ENCODE data around the gene PCP2. TPM values are rescaled to one million over a fixed set of nuclear protein-coding genes. Genes with fewer than 3 reads are reported as not detected.
A peak's percentile ranks its signal among the peaks of the same experiment; 100 is the strongest.

The PCP2 gene
- total RNA-seq, 1 experiment from 2014 or later: not detected

DNA sequence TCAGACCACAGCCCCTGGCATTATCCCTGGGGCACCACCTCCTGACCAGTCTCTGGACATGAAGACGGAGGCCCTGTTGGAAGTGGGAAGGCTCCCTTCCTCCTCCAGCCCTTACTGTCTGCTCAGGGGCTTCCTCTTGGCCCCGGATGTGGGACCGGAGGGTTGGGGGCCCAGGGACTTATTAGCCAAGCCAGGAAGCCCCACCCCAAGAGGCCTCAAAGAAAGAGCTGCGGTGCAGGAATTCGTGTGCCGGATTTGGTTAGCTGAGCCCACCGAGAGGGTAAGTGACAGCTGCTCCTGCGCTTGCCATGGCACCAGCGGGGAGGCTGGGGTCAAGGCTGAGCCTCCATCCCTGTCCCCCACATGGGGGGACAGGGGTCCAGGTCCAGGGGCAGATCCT is 35.3 kb upstream of the PCP2 start, which contains the start of gene RETN:
TSS of gene RETN (plus strand) at position 208 of the 400 bp plus-strand sequence. CDS start 278 bp downstream, outside the sequence.
- no peak for DNase-seq (ENCODE audit: low read depth, low spot score)
- in situ Hi-C loops (cut with HindIII; ENCODE audit: low pct_unique_long_range_greater_than_20kb, low sequenced_read_pairs): no loop called here

DNA sequence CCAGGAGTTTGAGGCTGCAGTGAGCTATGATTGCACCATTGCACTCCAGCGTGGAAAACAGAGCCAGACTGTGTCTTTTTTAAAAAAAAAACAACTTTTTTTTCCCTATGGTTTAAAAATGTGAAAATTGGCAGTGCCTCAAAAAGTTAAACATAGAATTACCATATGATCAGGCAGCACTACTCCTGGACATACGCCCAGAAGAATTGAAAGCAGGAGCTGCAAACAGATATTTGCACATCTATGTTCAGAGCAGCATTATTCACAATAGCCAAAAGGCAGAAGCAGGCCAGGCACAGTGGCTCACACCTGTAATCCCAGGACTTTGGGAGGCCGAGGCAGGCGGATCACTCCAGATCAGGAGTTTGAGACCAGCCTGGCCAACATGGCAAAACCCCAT is 31.6 kb upstream of the PCP2 start:
- DNase-seq (ENCODE audit: low read depth, low spot score): peak; percentile 30
- in situ Hi-C loops (cut with HindIII; ENCODE audit: low pct_unique_long_range_greater_than_20kb, low sequenced_read_pairs): no loop called here

DNA sequence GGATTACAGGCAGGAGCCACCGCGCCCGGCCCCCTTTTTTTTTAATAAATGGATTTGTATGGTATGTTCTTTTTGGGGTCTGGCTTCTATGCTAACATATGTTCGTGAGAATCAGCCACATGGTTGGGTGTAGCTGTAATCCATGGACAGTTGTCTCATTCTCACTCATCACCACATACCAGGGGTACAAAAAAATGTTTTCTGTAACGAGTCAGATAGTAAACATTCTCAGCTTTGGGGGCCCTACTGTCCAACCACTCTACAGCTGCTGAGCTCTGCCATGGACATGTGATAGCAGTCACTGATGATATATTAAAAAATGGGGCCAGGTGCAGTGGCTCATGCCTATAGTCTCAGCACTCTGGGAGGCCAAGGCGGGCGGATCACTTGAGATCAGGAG is 30.2 kb upstream of the PCP2 start:
- in situ Hi-C loops (cut with HindIII; ENCODE audit: low pct_unique_long_range_greater_than_20kb, low sequenced_read_pairs): no loop called here
- no peak for DNase-seq (ENCODE audit: low read depth, low spot score)

DNA sequence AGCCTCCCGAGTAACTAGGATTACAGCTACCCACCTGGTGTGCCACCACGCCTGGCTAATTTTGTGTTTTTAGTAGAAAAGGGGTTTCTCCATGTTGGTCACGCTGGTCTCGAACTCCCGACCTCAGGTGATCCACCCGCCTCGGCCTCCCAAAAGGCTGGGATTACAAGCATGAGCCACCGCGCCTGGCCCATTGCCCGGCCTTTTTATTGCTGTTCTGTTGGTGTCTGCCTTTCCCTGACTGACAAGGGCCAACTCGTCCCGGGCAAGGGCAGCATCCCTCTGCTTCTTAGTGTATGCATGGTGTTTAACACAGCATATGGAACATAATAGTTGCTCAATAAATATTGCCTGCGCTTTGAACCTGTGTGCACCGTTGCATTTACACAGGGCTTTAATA is 29.1 kb upstream of the PCP2 start:
- in situ Hi-C loops (cut with HindIII; ENCODE audit: low pct_unique_long_range_greater_than_20kb, low sequenced_read_pairs): no loop called here
- DNase-seq (ENCODE audit: low read depth, low spot score): no peak

DNA sequence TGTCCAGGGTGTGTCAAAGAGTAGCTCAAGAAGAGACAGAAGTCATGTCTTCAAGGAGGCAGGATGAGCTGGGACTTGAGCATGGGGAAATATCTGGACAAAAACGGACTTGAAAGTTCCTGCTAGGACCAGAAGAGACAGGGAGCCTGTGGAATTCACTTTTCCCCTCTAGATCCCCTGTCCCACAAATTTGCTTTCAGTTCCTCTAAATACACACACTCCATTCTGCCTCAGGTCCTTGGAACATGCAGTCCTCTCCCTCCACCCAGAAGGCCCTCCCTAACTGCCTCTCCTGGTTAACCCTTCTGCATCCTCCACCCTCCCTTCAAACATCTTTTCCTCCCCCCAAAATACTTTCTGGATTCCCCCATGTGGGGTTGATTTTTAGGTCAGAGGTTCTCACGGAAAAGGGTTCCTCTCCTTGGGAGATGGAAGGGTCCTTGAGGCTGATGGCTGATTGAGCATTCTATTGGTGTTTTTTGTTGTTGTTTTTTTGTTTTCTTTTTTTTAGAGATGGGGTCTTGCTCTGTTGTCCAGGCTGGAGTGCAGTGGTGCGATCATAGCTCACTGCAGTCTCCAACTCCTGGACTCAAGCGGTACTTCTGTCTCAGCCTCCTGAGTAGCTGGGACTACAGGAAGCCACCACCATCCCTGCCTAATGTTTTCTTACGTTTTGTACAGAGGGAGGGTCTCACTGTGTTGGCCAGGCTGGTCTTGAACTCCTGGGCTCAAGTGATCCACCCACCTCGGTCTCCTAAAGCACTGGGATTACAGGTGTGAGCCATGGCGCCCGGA is 28.4 kb upstream of the PCP2 start:
- in situ Hi-C loops (cut with HindIII; ENCODE audit: low pct_unique_long_range_greater_than_20kb, low sequenced_read_pairs): no loop called here
- DNase-seq (ENCODE audit: low read depth, low spot score): no peak

DNA sequence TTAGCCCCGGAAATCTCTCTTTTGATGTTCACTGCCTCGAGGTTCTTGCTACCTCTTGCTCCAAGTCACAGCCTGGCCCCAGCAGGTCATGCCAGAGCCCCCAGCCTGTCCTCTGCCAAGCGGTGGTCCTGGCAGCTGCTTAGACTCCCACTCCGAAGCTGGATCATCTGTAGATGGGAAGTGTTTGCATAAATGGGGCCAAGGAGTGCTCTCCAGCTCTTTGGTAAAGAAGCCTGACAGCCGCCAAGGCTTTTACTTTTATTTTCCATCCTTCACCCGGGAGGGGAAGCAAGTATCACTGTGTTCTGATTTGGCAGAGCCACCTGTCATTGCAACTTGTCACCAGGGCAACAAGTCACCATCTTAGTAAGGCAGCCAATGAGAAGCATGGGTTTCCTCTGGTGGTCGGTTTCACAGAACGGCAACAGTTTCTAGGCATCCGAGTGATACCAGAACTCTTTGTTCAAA is 24.7 kb upstream of the PCP2 start:
- in situ Hi-C loops (cut with HindIII; ENCODE audit: low pct_unique_long_range_greater_than_20kb, low sequenced_read_pairs): no loop called here
- no peak for DNase-seq (ENCODE audit: low read depth, low spot score)

DNA sequence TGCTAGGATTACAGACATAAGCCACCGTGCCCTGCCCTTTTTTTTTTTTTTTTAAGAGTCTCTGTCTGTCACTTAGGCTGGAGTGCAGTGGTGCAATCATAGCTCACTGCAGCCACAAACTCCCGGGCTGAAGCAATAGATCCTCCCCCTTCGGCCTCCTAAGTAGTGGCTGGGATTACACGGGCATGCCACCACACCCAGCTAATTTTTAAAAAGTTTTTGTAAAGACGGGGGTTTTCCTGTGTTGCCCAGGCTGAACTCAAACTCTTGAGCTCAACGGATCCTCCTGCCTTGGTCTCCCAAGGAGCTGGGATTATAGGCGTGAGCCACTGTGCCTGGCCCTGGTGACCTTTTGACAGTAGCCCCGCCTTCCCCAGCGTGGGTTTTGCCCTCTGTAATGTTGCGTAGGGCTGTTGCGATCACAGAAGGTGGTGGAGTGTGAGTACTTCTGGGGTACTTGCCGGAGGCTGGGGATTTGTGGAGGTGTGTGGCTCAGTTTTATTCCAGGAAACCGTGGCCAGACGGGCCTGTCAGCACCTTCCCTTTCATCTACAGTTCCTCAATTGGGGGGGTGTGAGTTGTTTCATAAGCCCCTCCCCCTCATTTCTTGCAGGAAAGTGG is 23.7 kb upstream of the PCP2 start:
- DNase-seq (ENCODE audit: low read depth, low spot score): no peak
- in situ Hi-C loops (cut with HindIII; ENCODE audit: low pct_unique_long_range_greater_than_20kb, low sequenced_read_pairs): no loop called here

DNA sequence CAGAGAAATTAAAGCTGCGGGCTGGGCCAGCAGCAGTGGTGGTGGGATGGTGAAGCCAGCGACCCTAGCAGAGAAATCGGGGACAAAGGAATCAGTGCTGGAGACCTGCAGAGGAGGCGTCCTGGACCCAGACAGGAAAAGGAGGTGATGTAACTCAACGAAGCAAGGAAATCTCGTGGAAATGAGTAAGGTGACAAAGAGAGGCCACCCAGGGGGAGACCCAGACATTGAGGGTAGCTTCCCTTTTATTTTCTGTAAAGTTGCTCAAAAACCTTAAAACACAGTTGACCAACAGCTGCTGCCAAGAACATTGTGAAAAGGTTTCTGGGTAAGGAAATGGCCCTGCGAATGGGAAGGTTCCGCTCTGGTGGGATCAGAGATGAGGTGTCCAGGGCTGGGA is 22.1 kb upstream of the PCP2 start:
- in situ Hi-C loops (cut with HindIII; ENCODE audit: low pct_unique_long_range_greater_than_20kb, low sequenced_read_pairs): no loop called here

DNA sequence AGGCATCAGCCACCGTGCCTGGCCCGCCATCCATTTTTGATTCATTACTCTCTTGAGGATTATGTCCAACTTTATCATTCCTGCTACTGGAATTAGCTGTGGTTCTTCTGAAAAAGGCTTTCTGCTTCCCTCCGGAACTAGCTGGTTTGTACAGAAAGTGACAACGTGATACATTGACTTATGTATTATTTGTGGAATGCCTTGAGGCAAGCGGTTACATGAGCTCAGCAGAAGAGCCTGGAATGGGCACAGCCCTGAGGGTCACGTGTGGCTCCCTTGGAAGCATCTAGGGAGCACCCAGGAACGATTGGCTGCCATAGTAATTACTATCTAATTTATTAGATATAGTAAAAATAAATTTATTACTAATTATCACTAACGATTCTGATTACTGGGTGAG is 20.9 kb upstream of the PCP2 start:
- peak; percentile 75 for DNase-seq (ENCODE audit: low read depth, low spot score)
- in situ Hi-C loops (cut with HindIII; ENCODE audit: low pct_unique_long_range_greater_than_20kb, low sequenced_read_pairs): no loop called here

More for the DNA sequence above, 22.1 kb upstream of the PCP2 start:
- no peak for DNase-seq (ENCODE audit: low read depth, low spot score)

DNA sequence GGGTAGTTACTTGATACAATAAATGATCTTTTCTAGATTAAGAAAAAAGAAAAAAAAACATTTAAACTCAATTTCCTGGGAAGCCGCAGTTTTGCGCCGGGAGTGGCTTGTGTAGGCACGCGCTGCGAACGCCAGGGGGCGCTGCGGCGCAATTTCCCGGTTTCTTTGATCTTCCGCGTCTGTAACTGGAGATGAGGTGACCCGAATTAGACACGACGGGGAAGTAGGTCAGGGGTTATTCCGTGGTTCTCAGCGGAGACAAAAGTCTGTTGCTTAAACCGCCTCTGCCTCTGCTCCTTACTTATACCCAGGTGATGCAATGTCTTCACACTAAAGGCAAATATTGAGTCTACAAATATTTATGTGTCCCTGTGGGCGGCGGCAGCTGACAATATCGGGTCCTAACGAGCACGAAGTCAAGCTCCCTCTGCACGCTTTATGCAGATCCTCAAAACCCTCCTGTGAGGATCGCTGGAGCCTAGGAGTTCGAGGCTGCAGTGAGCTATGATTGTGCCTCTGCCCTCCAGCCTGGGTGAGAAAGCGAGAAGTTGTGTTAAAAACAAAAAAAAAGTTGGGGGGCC is 18.6 kb upstream of the PCP2 start:
- peak; percentile 59 for DNase-seq (ENCODE audit: low read depth, low spot score)
- in situ Hi-C loops (cut with HindIII; ENCODE audit: low pct_unique_long_range_greater_than_20kb, low sequenced_read_pairs): no loop called here

DNA sequence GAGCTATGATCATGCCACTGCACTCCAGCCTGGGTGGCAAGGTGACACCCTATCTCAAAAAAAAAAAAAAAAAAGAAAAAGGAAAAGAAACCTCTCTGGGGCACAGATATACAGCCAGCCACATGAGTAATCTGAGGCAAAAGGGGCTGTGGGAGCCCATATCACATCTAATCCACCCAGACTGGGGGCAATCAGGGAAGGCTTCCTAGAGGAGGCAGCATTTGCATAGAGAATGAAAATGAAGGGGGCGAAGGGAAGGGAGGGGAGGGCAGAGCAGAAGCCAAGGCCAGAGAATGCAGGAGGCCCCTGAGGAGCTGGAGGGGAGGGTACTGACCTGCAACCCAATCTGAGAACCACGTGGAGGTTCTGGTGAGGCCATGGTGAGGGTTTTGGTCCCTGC is 16.6 kb upstream of the PCP2 start:
- in situ Hi-C loops (cut with HindIII; ENCODE audit: low pct_unique_long_range_greater_than_20kb, low sequenced_read_pairs): no loop called here
- DNase-seq (ENCODE audit: low read depth, low spot score): no peak

DNA sequence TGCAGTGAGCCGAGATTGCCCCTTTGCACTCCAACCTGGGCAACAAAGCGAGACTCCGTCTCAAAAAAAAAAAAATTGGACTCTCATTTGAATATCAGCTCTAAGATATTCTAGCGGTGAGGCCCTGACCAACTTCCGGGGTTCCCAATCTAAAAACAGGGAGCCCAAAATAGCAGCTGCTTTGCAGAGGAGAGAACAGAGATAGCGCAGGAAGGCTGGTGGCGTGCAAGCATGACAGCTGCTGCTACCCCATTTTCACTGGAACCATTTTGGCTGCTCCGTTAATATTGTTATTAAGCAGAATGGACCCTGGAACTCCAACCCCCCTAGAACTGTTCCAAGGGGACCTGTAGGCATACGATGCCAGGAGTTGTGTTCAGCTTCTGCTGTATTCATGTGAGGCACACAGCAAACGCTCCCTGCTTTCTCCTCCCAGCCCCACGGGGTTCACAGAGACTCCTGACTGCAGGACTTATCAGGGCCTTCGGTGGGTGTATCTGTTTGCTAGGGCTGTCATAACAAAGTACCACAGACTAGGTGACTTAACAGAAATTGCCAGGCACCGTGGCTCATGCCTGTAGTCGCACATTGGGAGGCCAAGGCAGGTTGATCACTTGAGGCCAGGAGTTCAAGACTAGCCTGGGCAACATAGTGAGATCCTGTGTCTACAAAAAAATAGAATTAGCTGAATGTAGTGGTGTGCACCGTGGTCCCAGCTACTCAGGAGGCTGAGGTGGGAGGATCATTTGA is 14.9 kb upstream of the PCP2 start:
- in situ Hi-C loops (cut with HindIII; ENCODE audit: low pct_unique_long_range_greater_than_20kb, low sequenced_read_pairs): no loop called here
- no peak for DNase-seq (ENCODE audit: low read depth, low spot score)

DNA sequence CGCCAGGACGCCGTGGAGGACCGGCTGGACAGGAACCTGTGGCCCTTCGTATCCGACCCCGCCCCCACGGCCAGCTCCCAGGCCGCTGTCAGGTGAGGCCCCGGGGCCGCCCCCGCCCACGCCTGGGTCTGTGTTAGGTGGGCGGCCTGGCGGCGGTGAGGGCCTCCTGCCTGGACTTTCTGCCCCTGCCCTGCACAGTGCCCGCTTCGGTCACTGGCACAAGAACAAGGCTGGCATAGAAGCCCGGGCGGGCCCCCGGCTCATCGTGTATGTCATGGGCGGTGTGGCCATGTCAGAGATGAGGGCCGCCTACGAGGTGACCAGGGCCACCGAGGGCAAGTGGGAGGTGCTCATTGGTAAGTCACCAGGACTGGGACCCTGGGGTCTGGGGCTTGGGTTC is 13.6 kb upstream of the PCP2 start:
- in situ Hi-C loops (cut with HindIII; ENCODE audit: low pct_unique_long_range_greater_than_20kb, low sequenced_read_pairs): no loop called here
- DNase-seq (ENCODE audit: low read depth, low spot score): no peak

DNA sequence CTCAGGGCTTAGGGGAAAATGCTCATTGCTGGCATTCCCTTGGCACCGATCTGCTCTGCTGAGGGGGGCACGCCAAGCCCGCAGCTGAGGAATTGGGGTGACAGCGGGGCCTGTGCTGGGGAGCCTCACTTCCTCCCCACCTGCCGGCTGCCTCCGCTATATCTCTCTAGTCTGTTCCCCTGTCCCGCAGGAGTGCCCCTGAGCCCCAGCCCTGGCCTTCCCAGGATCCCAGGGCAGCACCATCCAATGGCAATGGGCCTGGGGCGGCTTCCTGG is 12.8 kb upstream of the PCP2 start:
- DNase-seq (ENCODE audit: low read depth, low spot score): no peak
- in situ Hi-C loops (cut with HindIII; ENCODE audit: low pct_unique_long_range_greater_than_20kb, low sequenced_read_pairs): no loop called here

DNA sequence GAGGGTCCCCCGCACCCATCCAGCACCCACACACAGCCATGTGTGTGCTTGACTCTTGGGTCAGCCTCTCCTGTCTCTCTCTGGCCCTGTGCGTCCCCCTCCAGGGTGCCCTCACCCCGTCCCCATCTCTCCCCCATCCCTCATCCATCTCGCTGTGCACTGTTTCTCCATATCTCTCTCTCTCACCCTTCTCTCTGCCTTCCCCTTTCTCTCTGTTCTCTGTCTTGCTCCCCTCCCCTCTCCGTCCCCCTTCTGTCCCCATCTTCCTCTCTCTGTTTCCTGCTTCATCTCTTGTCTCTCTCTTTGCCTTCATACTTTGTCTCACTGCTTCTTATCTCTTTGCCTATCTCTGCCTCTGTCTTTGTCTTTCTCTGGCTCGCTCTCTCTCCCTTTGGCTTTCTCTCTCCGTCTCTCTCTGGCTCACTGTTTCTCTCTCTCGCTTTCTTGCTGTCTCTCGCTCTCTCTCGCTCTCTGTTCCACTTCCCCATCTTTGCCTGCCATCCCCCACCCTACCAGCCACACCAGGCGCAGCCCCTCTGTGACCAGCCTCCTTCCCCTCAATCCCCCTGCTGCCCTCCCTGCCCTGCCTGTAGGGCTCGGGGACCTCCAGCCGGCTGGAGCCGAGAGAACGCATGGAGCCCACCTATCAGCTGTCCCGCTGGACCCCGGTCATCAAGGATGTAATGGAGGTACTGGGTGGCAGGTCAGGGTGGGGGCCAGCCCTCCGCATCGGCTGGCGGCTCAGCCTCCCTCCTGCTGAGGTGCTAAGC is 12.3 kb upstream of the PCP2 start:
- in situ Hi-C loops (cut with HindIII; ENCODE audit: low pct_unique_long_range_greater_than_20kb, low sequenced_read_pairs): no loop called here
- DNase-seq (ENCODE audit: low read depth, low spot score): no peak

DNA sequence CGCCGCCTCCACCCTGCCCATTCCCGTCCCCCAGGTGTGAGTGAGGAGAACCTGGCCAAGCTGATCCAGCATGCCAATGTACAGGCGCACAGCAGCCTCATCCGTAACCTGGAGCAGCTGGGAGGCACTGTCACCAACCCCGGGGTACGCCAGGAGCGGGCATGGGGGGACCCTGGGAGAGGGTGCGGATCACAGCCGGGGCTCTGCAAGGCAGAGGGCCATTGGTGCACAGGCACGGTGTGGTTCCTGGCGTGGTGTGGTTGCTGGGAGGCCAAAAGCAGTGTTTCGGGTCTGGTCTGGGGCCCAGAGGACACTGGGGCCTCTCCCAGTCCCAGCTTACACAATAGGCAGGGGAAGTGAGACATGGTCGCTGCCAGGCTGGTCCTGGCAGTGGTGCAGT is 11.6 kb upstream of the PCP2 start:
- DNase-seq (ENCODE audit: low read depth, low spot score): no peak
- in situ Hi-C loops (cut with HindIII; ENCODE audit: low pct_unique_long_range_greater_than_20kb, low sequenced_read_pairs): no loop called here

DNA sequence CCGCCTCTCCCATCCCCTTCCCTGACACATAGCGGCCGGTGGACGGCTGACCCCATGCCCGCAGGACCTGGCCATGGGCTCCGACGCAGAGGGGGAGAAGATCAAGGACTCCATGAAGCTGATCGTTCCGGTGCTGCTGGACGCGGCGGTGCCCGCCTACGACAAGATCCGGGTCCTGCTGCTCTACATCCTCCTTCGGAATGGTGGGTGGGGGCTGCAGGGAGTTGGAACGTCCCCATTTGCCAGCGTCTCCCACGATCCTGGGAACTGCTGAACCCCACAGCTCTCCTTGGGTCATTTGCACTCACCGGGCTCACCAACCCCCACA is 11.0 kb upstream of the PCP2 start:
- no peak for DNase-seq (ENCODE audit: low read depth, low spot score)
- in situ Hi-C loops (cut with HindIII; ENCODE audit: low pct_unique_long_range_greater_than_20kb, low sequenced_read_pairs): no loop called here

Data from SK-MEL-5 (cell line).